8988T (cell line): ENCODE measurements around the gene ZNF532.
A peak's percentile ranks its signal among the peaks of the same experiment; 100 is the strongest.
"Not testable (repeated sequence)": the region's sequence is repeated elsewhere in the genome, so short reads cannot be mapped to it uniquely, and the experiment has no call there.

Experiments used
- DNase-seq: peaks from one replicate; pipeline ENCODE4 v3.0.0; 2011

Gene ZNF532

DNA sequence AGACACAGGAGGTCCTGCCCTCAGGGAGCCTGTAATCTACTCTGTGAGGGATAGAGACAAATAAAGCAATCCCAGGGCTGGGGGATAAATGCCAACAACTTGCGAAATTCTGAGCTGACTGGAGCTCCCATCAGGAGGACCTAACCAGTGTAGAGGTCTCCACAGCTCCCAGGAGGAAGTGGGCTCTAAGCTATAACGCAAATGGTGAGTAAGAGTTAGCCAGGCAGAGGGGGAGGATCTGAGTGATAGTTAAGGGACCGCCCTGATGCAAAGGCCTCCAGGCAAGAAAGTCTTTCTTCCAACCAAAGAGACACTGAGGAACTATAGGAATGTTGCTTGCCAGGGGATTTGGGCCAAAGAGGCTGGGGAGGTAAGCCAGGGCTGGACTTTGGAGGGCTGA lies 16.0 kb upstream of the ZNF532 start:
- no peak for DNase-seq

DNA sequence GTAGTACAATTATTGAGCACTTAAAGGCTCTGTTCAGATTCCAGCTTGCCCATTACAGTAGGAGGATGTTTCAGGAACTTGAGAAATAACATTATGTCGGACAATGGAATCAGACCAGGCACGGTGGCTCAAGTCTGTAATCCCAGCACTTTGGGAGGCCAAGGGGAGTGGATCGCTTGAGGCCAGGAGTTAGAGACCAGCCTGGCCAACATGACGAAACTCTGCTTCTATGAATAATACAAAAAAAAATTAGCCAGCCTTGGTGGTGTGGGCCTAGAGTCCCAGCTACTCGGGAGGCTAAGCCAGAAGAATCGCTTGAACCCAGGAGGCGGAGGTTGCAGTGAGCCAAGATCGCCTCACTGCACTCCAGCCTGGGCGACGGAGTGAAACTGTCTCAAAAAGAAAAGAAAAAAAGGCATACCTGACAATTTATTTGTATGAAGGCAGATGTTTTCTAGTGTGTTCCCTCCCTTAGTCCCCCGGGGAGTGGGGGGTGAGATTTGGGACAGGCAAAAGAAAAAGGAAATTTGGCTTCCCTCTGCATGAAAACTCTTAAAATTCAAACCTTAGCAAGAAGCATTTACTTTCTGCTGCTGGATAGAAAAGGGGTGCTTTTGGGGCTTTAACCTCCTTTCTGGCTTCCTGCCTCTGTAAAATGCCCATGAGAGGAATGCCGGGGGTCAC lies 13.7 kb upstream of the ZNF532 start:
- no peak for DNase-seq

DNA sequence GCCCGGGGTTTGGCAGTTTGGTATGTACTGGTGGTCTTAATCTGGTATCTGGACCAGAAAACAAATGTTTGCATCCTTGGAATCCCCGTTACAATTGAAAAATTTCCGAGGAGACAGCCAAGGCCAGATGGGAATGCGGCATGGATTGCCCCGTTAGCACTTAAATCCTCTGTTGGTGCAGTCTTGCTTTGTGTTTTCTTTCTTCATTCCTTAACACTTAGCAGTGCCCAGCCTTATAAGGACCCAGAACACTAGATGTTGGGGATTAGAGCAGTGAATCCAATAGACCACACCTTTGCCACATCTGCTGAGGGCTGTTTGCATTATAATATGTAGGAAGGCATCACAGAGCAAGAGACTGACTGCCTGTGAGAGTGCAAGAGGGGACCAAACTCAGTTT lies 12.8 kb upstream of the ZNF532 start:
- no peak for DNase-seq

DNA sequence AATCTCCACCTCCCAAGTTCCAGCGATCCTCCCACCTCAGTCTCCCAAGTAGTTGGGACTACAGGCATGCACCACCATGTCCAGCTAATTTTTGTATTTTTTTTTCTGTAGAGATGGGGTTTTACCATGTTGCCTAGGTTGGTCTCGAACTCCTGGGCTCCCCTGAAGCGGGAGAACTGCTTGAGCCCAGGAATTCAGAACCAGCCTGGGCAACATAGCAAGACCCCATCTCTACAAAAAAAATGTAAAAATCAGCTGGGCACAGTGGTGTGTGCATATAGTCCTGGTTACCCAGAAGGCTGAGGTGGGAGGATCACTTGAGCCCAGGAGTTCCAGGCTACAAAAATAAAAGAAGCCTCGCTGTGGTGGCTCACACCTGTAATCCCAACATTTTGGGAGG lies 12.0 kb upstream of the ZNF532 start:
- DNase-seq = no peak

DNA sequence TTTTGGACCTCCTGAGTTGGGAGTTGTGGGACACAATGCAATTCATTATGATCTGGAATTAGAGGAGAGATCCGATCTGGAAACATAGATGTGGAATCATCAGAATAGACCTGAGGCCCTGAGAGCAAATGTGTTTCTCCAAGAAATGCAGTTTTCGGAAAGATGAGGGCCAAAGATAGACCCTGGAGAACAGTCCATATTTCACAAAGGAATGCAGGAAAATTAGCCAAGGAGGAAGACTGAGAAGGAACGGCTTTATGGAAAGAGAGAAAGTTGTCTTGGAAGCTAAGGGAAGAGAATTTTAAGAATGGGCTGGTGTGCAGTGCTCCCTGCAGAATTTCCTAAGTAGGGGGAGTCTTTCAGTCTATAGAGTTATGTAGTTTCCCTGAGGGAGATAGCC lies 11.1 kb upstream of the ZNF532 start:
- DNase-seq = no peak

DNA sequence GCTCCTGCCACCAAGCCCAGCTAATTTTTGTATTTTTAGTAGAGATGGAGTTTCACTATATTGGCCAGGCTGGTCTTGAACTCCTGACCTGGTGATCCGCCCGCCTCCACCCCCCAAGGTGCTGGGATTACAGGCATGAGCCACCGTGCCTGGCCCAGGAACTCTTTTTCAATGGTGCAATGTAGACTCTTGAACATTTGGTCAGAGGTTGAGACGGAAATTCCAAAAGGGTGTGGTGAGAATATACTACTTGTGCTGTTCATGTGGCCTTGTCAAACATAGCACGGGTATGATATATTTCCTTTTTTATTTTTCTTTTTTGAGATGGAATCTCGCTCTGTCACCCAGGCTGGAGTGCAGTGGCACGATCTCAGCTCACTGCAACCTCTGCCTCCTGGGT lies 9.2 kb upstream of the ZNF532 start:
- not testable (repeated sequence) for DNase-seq

DNA sequence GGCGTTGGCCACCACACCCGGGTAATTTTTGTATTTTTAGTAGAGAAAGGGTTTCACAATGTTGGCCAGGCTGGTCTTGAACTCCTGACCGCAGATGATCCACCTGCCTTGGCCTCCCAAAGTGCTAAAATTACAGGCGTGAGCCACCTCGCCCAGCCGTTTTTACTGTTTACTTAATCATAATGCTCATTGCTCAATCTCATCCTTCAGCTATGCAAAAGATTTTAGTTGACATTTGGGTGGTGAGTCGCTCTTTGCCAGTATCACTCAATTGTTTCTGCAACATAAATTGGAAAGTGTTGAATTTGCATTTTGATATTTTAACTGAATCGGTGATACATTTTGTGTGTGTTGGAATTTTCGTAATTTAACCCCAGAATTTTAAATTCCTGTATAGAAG lies 7.8 kb upstream of the ZNF532 start:
- DNase-seq = no peak

DNA sequence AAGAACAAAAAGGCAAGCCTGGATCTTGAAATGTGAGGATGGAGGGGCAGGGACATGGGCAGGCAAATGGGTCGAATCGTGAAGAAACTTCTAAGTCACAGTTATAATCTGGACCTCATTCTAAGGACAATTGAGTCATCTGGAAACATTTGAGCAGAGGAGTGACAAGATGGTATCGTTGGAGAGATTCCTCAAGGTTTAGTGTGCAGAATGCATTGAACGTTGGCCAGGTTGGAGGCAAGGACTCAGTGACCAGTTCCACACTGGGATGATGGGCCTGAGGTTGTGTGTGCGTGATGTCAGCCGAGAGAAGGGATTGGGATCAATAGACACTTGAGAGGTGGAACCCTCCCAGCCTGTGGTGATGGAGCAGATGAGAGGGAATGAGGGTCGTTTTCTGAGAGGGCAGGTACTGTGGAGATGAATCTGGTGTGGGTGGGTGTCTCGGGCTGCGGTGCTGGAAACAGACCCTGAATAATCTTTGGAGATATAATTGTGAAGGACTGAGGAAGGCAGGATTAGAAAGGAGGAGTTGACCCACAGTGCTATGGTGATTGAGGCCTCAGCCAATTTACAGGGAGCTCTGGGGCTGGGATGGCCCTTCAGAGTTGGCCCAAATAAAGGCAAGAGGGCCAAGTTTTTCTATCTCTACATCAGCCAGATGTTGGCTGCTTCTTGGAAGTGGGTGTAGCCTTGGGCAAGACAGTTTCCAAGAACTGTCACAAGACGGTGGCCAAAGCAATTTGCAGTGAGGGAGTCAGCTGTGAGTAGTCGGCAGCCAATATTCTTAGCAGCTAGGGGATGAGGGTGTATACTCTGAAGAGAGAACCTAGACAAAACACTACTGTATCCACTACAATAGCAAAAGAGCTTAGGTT lies 5.8 kb upstream of the ZNF532 start:
- DNase-seq = no peak

DNA sequence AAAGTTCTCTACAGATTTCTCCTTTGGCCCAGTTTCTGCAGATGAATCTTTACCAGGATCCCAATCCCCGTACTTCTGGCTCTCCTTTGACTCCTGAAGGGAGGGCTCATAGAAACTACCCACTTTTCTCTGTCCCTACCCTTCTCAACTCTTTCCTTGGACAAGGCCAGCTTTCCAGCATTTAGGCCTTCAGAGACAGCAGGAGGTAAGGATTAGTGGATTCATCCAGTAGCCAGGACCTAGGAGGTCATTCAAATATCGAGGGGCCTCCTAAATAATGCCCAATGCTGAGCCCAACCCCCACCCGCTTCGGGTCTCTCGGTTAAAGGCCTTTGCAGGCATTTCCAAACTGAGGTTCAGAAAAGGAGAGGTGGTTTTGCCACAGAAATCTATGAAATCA lies 4.8 kb upstream of the ZNF532 start:
- no peak for DNase-seq

DNA sequence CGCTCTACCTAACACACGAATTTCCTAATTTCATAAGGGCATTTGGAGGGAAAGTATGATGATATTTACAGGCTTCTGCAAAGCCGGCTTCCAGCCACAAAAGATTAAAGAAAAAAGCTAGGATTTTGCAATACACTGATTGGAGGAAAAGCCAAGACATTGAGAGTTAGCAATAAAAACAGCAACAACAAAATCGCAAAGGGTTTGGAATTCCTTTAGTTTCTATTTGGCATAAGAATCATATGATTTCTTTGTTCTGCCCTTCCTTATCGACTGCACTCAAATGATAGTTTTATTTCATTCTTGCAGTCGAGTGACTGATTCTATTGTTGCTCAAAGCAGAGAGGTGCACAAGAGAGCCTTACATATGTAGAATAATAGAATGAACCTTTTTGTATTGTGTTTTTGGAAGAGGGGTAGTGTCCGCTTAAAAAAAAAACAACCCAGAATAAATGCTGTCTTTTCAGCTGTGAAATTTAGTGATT lies 3.9 kb upstream of the ZNF532 start:
- no peak for DNase-seq

DNA sequence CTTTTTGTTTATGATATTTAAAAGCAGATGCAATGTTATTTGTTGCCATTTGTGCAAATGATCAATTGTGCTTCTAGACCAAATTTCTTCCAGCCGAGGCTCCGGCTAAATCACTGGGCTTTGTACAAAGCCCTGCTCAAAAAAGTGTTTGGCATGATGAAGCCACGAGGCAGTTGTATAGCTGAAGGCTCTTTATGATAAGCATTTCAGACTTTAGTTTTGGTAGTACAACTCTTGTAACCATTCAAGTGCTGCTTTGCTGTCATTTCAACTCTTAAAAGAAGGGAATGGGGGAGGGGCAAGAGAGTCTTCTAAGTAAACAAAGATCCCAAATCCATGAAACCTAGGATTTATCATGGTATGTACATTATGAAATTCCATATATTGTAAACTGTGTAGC lies 3.3 kb upstream of the ZNF532 start:
- no peak for DNase-seq

DNA sequence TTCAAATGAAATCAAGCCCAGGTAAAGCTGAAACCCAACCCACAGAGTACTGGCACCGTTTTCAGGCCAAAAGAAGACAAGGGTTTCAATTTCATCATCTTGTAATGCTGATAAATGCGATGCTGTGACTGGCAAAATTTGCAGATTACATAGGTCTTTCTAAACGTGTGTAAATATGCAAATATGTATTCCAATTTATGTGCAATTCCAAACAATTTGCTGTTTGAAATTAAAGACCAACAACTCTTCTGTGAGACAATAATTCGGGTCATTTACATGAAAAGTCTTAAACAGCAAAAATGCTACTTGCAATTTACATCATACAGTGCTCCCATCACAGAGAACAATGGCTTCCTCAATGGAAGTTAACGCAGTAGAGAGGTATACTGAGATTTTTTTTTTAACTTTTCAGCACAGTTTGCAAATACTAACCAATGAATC lies 2.8 kb upstream of the ZNF532 start:
- no peak for DNase-seq

DNA sequence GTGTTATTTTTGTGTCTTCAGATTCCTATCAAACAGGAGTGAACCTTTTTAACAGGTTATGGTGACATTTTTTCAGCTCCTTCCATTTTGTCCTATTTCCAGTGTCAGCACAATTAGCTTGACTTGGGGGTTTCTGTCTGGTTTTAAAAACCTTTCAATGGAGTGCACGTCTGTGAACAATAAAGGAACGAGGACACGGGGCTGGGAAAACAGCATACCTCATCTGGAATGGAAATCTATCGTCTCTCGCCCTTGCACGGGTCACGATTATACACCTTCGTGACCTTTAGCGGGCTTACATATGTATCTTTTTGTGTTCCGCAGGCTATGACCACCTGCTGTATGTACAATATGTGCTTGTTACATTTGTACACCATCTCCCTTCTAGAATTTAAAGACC lies 2.3 kb upstream of the ZNF532 start:
- no peak for DNase-seq

DNA sequence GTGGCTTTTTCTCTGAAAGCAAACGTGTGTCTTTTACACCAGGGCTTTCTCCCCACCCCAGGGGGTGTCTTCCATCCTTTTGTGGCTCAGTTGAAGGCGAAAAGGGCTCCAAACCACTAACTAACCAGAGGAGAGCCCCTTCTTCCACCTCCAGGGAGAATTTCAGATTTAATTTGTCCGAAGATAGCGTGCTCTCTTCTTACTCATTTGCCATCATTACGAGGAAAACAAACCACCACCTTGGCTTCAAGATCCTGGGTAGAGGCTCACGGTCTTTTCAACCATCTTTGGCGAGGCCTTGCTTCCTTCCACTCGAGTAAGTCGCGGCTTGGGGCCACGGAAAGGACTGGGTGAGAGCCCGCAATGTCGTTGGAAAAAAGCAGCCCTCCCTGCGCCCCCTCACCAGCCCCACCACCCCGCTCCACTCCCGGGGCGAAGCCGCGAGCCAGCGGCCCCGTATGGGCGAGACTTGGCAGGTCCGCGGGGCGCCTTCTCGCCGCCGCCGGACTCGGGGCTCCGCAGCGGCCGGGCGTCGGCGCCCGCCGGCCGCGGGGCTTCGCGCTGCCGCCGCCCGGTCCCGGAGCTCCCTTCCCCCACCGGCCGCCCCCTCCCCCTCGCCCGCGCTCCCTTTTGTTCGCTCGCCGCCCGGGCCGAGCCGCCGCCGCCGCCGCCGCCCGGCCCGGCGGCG lies 1.7 kb upstream of the ZNF532 start:
- no peak for DNase-seq

DNA sequence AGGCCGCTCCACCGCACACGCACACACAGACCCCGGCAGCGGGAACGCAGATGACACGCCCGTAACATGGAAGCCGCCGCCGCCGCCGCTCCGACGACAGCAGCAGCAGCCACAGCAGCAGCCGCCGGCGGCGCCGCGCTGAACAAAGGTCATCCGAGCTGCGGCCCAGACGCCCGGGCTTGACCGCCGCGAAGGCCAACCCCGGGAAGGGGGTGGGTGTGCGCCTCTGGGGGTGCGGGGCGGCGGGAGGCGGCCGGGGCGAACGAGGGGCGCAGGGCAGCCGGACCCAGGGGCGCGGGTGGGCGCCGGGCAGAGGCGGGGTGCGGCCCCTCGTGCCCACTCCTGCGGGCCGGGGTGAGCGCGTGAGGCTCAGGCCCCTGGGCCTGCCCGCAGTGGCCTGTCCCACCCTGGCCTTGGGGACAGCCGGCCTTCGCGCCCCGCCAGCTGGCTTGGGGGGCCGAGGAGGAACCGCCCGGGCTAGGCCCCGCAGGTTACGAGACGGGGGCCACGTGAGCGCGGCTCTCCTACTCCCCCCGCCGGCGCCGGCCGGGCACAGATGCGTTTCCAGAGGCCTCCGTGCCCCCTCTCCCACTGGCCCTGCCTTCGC lies 1.0 kb upstream of the ZNF532 start:
- DNase-seq = peak; percentile 37

DNA sequence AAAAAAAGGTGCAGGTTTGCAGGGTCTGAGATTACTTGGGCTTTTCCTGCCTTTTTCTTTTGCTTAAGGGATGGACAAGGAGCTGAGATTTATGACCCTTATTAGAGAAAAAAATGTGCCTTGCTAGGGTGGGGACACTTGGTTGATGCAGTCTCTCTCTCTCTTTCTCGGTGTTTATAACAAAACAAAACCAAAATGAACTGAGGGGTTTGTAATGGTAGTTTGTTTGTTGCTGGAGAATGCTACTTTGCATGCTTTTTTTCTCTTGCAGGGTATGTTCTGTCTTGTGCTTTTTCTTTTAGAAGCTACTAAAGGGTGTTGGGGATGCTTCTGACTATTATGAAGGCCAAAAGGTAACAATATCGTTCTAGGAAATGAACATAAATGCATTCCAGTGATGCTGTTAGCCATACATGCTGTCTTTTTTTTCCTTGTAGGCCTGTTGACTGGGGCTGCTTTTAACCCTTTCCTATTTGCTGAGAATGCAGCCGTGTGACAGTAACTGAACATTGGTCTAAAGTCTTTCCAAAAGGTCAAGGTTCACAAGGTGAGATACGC lies 435 bp downstream of the ZNF532 start:
- no peak for DNase-seq

DNA sequence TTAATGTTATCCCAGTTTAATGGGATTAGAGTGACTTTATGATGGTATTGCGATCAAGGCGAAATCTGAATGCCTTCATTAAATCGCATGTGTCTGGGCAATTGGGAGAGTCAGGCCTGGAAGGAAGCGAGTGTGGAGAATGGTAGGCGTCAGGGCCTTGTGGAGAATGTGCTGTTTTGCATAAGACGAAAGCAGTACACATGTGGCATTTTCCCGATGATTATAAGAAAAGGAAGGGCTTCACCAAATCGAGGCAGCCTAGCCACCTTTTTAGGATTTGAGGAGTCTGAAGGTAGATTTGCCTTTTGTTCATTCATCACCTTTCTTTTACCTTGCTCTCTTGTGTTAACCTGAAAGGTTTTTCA lies 1.0 kb downstream of the ZNF532 start:
- no peak for DNase-seq

DNA sequence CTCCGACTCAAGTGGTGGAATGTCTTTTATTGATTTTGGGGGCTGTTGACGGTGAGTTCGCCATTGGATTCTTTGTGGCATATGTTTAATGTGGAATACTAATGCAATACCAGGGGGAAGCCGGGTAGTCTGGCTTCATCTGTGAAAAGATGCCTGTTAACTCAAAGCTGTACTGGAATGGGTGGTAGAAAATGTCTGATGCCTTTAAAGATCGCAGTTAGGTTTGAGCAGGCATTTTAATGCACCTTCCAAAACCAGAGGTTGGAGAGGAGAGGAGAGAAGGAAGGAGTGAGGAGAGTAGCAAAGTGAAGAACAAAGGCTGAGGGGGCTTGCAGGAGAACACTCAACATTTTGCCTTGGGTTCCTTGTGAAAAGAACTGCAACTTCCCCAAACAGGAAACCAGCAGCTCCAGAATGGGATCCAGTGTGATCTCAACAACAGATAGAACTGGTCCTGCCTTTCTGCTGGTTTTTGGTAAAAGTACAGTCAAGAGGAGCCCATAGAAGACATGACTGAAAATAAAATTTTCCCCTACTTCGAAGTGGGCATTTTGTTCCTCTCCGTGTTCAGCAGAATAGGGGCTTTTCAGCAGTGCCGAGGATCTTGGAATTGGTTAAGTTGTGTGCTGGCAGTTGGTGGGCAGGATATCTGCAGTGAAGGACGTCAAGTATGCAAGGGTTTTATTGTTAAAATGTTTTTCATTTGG lies 1.5 kb downstream of the ZNF532 start:
- no peak for DNase-seq

DNA sequence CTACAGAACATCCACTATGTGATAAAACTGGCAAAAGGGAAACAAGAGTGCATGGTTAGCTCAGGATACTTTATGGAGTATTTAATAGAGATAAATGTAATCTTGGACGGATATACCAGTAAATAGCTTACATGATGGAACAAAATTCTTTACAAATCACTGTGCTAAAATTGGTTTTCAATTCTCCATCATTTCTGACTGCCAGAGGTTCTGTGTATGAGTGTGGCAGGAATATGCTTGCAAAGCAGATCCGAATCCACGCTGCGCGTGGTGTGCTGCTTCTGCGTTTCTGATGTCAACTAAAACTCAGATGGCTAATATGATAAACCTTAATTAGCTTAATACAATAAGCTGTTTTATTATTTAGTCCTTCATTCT lies 2.1 kb downstream of the ZNF532 start:
- DNase-seq = no peak

DNA sequence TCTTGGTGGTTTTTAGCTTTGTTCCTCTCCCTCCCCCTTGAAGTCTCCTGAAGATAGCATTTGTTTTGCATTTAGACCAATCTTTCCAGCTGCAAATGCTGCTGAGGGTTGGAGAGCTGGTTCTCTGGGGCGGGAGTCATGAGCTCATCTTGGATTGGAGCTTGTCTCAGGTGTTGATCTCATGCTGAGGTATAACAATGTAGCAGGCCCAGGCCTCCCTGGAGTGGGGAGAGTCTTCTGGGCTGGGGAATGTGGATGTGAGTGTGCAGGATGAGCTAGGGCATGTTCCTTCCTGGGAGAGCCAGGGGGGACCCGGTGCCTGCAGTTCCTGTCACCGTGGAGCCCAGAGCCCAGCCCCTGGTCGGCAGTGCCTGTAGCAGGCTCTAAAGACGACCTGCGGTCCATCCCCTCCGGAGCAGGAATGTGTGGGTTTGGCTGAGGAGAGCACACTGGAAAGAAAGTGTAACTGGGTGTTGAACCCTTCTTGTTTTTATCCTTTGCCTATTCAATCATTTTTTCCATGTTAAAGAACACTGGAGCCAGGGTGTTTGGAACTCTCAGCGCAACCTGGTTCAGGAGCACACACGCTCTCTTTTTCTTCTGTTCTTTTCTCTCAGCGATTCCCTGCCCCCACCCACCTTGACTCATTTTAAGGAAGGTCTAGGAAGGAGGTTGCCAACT lies 2.7 kb downstream of the ZNF532 start:
- DNase-seq = no peak

DNA sequence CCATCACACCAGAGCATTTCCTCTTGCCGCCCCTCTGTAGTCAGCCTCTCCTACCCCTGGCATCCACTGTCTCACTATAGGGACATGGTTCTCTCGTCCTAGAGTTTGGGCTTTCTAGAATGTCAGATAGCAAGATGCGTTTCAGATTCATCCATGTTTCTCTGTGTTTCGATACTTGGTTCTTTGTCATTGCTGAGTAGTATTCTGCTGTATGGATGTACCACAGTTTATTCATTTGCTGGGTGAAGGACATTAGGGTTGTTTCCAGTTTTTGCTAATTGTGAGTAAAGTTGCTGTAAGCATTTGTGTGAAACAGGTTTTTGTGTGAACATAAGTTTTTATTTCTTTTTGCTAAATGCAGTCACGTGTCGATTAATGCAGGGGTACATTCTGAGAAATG lies 3.8 kb downstream of the ZNF532 start:
- DNase-seq = no peak

DNA sequence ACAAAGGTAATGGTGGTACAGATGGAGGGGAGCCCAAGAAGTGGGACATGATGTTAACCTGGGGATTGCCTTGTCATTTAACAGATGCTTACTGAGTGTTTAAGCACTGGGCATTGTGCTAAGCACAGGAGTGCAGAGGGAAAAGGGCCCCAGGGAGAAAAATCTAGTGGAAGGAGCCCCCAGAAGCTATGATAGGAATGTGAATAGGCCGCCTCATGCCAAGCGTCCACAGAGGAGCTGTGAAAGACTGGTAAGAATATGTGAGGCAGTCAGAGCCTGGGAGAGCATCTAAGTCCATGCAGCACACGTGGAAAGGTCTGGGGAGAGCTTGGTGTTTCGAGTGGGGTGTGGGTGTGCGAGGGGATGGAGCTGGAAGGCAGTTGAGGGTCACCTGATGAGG lies 5.5 kb downstream of the ZNF532 start:
- no peak for DNase-seq
